GM20000 (cell line): Measurements from ENCODE around the gene RALGAPA2.
A peak's percentile ranks its signal among the peaks of the same experiment; 100 is the strongest.

Experiments
- DNase-seq: peaks from one replicate; pipeline ENCODE4 v3.0.0; 2012; ENCODE audit warnings: low spot score
- CTCF ChIP-seq: IDR thresholded peaks from 2 replicates; pipeline ENCODE4 v1.5.1; 2012; ENCODE audit warnings: mild to moderate bottlenecking, control low read depth; ENCODE audit errors: extremely low read depth, missing control alignments

Gene RALGAPA2

GRCh38 chr20:20493701-20494100, 218.7 kb downstream of the RALGAPA2 start:
- DNase-seq = no peak
- no peak for TF ChIP-seq CTCF

- TF ChIP-seq CTCF = no peak
- DNase-seq = no peak
These were observed 219.7 kb downstream of the RALGAPA2 start for GRCh38 chr20:20492521-20493332.

- no peak for DNase-seq
- no peak for TF ChIP-seq CTCF
These were observed 220.6 kb downstream of the RALGAPA2 start for GRCh38 chr20:20491784-20492264.

DNA sequence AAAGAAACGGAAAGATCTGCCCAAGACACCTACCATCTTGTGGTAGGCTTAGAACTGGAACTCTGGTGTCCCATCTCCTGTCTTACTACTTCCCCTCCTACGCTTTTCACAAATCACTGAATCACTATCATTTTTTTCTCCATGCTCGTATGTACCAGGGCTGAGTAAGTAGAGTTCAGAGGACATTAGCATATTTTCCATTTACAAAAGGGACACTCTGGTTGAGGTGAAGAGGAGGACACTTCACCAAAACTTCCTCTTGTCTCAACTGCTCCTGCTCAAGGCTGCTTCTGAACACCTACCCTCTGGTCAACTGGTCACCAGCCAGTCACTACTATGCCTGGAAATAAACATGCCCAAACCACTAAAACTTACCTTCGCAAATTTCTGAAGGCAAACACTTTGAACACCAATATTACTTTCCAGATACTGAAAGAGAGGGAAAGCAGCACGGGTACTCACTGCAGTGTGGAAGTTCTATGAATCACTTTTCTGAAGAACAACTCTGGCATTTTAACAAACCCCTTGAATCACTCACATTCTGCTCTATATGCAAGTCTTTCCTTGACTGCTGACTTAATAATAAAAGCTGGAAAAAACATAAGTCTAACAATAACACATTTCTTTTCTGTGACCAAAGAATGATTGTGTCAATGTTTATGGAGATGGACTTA, 221.2 kb downstream of the RALGAPA2 start:
- no peak for TF ChIP-seq CTCF
- DNase-seq = no peak

DNA sequence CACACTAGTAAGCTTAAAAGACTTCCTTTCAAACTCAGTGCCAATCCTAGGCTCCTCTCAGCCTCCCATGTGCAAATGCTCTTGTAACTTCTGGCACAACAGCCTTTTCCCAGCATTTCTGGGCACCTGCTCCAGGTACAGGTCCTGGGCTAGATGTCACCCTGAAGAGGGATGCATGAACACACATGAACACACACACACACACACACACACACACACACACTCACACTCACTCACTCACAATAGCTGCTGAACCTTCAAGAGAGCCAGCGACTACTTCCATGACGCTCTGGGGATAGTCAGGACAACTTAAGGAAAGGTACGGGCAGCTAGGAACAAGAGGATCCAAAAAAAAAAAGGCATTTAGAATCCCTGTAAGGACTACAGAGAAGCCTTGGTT, 221.8 kb downstream of the RALGAPA2 start:
- no peak for DNase-seq
- no peak for TF ChIP-seq CTCF

GRCh38 chr20:20489648-20490341, 222.6 kb downstream of the RALGAPA2 start:
- TF ChIP-seq CTCF = no peak
- no peak for DNase-seq

GRCh38 chr20:20489054-20489453, 223.4 kb downstream of the RALGAPA2 start:
- peak; percentile 49 for DNase-seq
- no peak for TF ChIP-seq CTCF
